ENCODE results near the gene PXDN.

GRCh38 chr2:1614564-1614963 lies 129.8 kb downstream of the PXDN start:
- TF ChIP-seq CTCF (IDR thresholded peaks at IDR 0.05) (no peak), POLR2A (IDR thresholded peaks at IDR 0.05) (no peak), POLR2AphosphoS5 (IDR thresholded peaks at IDR 0.05) (no peak)
